Calu3 (cell line): ENCODE results near the gene MCCD1. TPM values are rescaled to one million over a fixed set of nuclear protein-coding genes. Genes with fewer than 3 reads are reported as not detected.

Experiments used
- Bru-seq: library from RNA; stranded (reverse); fragments of 400-500 nt; gene quantifications from one replicate; lab custom pipeline; 2021; lab: Mats Ljungman, UMichigan
- BruChase-seq, 2 experiments: library from RNA; stranded (reverse); fragments of 400-500 nt; gene quantifications; one replicate each; lab custom pipeline; 2021; lab: Mats Ljungman, UMichigan
- BruUV-seq: library from RNA; stranded (reverse); fragments of 400-500 nt; replicated peaks from 2 replicates; lab custom pipeline; 2021; lab: Mats Ljungman, UMichigan
- CTCF ChIA-PET: fragments of 300-600 bp; sonication (Branson Sonifier 250); formaldehyde crosslinking; loops from one replicate; lab custom pipeline; 2022; ENCODE audit warnings: antibody characterized with exemption; lab: Charles Lee
- DNase-seq: peaks from one replicate; pipeline ENCODE4 v3.0.0; 2022
- H3K27ac Mint-ChIP-seq: one replicate; pipeline ENCODE4 v1.8.0; 2022; ENCODE audit warnings: mixed read lengths; ENCODE audit not compliant: unreplicated experiment
- H3K27me3 Mint-ChIP-seq: one replicate; pipeline ENCODE4 v1.8.0; 2022; ENCODE audit warnings: mixed read lengths; ENCODE audit not compliant: unreplicated experiment
- H3K36me3 Mint-ChIP-seq: one replicate; pipeline ENCODE4 v1.8.0; 2022; ENCODE audit warnings: mild to moderate bottlenecking, moderate library complexity, mixed read lengths; ENCODE audit not compliant: insufficient read depth, unreplicated experiment
- H3K4me1 Mint-ChIP-seq: one replicate; pipeline ENCODE4 v1.8.0; 2022; ENCODE audit warnings: mild to moderate bottlenecking, low read depth, mixed read lengths; ENCODE audit not compliant: unreplicated experiment
- H3K4me3 Mint-ChIP-seq: one replicate; pipeline ENCODE4 v1.8.0; 2022; ENCODE audit warnings: mild to moderate bottlenecking, low read depth, moderate library complexity, mixed read lengths; ENCODE audit not compliant: unreplicated experiment
- H3K9me3 Mint-ChIP-seq: one replicate; pipeline ENCODE4 v1.8.0; 2022; ENCODE audit warnings: low read depth, mixed read lengths; ENCODE audit not compliant: unreplicated experiment
- CTCF ChIP-seq: fragments of 200-600 bp; IDR thresholded peaks from one replicate; pipeline ENCODE4 v1.8.0; 2022; ENCODE audit warnings: antibody characterized with exemption; ENCODE audit not compliant: unreplicated experiment
- intact Hi-C: fragments of 100-400 bp; cut with micrococcal nuclease; formaldehyde crosslinking; loops from one replicate; pipeline ENCODE4 v1.10.0; 2022; ENCODE audit not compliant: unreplicated experiment
- long read RNA-seq: library from polyadenylated mRNA; stranded (forward); transcript quantifications from one replicate; pipeline ENCODE4 v2.0.0, GENCODE V29; 2022
- total RNA-seq: library from RNA; stranded (reverse); gene quantifications from 2 replicates; pipeline ENCODE4 v1.2.3, GENCODE V29; 2022

MCCD1 gene
- total RNA-seq (not detected in 2 replicates), Bru-seq, nascent RNA (not detected), BruChase-seq, experiment 1, labeled RNA remaining after a 6-hour chase (not detected), BruChase-seq, experiment 2, labeled RNA remaining after a 2-hour chase (not detected)
- long read RNA-seq, result 0 reads

GRCh38 chr6:31528821-31529328 is at the start of gene MCCD1:
TSS of gene MCCD1 (plus strand) at chr6:31528962. CDS start at chr6:31529015, 53 bp downstream.
- peaks cover 32% of the 10 kb centered on the region for H3K4me1 Mint-ChIP-seq
- peaks cover 58% of the 10 kb centered on the region for H3K36me3 Mint-ChIP-seq
- no peak for TF ChIP-seq CTCF
- peak within 1 kb of the TSS; percentile 22 for H3K27ac Mint-ChIP-seq
- intact Hi-C loops, result no loop called here
- H3K9me3 Mint-ChIP-seq, result no peaks in the 10 kb centered on the region
- DNase-seq, result no peak
- CTCF ChIA-PET, result interaction anchor here (1.8 kb wide), 1 partner anchor 13 kb away, joined by 11 read pairs; the partner anchor contains the start of gene DDX39B
- BruUV-seq, result no TSS peak
- no peaks in the 10 kb centered on the region for H3K27me3 Mint-ChIP-seq
- H3K4me3 Mint-ChIP-seq, result no peak within 1 kb of the TSS

GRCh38 chr6:31479151-31479932 is 49.4 kb upstream of the MCCD1 start:
- CTCF ChIA-PET, result no interaction called here
- Mint-ChIP-seq H3K27ac (no peak overlapping the region), H3K4me1 (peaks cover under 1% of the 10 kb centered on the region), H3K27me3 (peaks cover 82% of the 10 kb centered on the region), H3K9me3 (no peaks in the 10 kb centered on the region), H3K4me3 (no peak overlapping the region), H3K36me3 (no peaks in the 10 kb centered on the region)
- no TSS peak for BruUV-seq
- intact Hi-C loops, result no loop called here
- no peak for DNase-seq
- no peak for TF ChIP-seq CTCF

GRCh38 chr6:31479933-31480535 is 48.7 kb upstream of the MCCD1 start:
- no peak overlapping the region for H3K4me3 Mint-ChIP-seq
- DNase-seq, result no peak
- intact Hi-C loops, result no loop called here
- CTCF ChIA-PET, result interaction anchor here (1.4 kb wide), 1 partner anchor 73 kb away, joined by 3 read pairs; no protein-coding TSS in a partner anchor
- no peaks in the 10 kb centered on the region for H3K4me1 Mint-ChIP-seq
- no peaks in the 10 kb centered on the region for H3K36me3 Mint-ChIP-seq
- no peak for TF ChIP-seq CTCF
- peaks cover 83% of the 10 kb centered on the region for H3K27me3 Mint-ChIP-seq
- no peak overlapping the region for H3K27ac Mint-ChIP-seq
- H3K9me3 Mint-ChIP-seq, result no peaks in the 10 kb centered on the region
- BruUV-seq, result no TSS peak

GRCh38 chr6:31480574-31480973 is 48.2 kb upstream of the MCCD1 start:
- intact Hi-C loops, result no loop called here
- TF ChIP-seq CTCF, result no peak
- Mint-ChIP-seq H3K27ac (no peak overlapping the region), H3K4me1 (no peaks in the 10 kb centered on the region), H3K4me3 (no peak overlapping the region), H3K27me3 (peaks cover 77% of the 10 kb centered on the region), H3K36me3 (no peaks in the 10 kb centered on the region), H3K9me3 (no peaks in the 10 kb centered on the region)
- no peak for DNase-seq
- no TSS peak for BruUV-seq
- CTCF ChIA-PET, result interaction anchor here (1.4 kb wide), 1 partner anchor 73 kb away, joined by 3 read pairs; no protein-coding TSS in a partner anchor
